GM10248 (cell line): ENCODE measurements around the gene TNNT3.
A peak's percentile ranks its signal among the peaks of the same experiment; 100 is the strongest.
"Not testable (repeated sequence)": the region's sequence is repeated elsewhere in the genome, so short reads cannot be mapped to it uniquely, and the experiment has no call there.

Experiments
- CTCF ChIA-PET: fragments of 300-600 bp; sonication (Branson Sonifier 250); formaldehyde crosslinking; extraction: SDS; loops from one replicate; lab custom pipeline; 2021; ENCODE audit warnings: antibody characterized with exemption; lab: Yijun Ruan, JAX
- POLR2A ChIA-PET: fragments of 350-650 bp; sonication (Branson Sonifier 250); formaldehyde crosslinking; extraction: SDS; loops from one replicate; lab custom pipeline; 2020; ENCODE audit warnings: antibody characterized with exemption; lab: Yijun Ruan, JAX
- DNase-seq: peaks from one replicate; pipeline ENCODE4 v3.0.0; 2012; ENCODE audit errors: extremely low spot score
- TF ChIP-seq, protein P1 (sequence below): IDR thresholded peaks from 2 replicates; pipeline ENCODE4 v1.5.1; 2012; ENCODE audit warnings: mild to moderate bottlenecking, low read depth; ENCODE audit errors: extremely low read depth, missing control alignments, control extremely low read depth

TNNT3 gene

DNA sequence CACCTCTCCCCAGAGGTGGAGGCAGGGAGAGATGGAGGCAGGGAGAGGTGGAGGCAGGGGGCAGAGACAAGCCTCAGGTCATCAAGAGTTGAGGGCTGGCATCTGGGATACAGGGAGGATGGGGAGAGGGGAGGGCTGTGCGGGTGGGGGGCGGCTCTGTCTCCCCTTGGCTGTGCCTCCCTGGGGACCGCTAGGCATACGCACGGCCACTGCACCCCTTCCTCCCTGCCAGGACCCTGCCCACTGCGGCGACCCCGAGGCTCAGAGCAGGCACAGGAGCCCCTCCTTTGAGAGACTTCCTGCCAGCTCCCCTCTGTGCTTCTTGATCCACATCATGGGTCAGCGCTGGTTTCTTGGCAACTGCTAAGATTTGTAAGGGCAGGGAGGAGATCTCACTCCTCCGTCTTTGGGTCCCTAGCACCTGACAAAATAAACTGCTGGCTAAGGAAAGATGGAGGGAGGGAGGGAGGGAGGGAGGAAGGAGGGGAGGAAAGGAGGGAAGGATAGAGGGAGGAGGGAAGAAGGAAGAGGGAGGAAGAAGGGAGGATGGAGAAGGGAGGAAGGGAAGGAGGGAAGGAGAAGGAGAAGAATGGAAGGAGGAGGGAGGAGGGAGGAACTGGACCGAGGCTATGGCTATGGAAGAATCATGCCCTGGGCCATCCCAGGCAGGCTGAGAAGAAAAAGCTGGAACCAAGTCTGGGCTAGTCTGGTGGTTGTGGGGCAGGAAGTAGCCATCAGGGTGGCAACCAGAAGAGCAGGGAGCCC, 46.3 kb upstream of the TNNT3 start:
- DNase-seq, result no peak
- POLR2A ChIA-PET, result interaction anchor here (0.6 kb wide), 1 partner anchor 8 kb away, joined by 3 read pairs; no protein-coding TSS in a partner anchor
- TF ChIP-seq, protein P1, sequence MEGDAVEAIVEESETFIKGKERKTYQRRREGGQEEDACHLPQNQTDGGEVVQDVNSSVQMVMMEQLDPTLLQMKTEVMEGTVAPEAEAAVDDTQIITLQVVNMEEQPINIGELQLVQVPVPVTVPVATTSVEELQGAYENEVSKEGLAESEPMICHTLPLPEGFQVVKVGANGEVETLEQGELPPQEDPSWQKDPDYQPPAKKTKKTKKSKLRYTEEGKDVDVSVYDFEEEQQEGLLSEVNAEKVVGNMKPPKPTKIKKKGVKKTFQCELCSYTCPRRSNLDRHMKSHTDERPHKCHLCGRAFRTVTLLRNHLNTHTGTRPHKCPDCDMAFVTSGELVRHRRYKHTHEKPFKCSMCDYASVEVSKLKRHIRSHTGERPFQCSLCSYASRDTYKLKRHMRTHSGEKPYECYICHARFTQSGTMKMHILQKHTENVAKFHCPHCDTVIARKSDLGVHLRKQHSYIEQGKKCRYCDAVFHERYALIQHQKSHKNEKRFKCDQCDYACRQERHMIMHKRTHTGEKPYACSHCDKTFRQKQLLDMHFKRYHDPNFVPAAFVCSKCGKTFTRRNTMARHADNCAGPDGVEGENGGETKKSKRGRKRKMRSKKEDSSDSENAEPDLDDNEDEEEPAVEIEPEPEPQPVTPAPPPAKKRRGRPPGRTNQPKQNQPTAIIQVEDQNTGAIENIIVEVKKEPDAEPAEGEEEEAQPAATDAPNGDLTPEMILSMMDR, result no peak
- CTCF ChIA-PET, result interaction anchor here (1.0 kb wide), 1 partner anchor 9 kb away, joined by 3 read pairs; no protein-coding TSS in a partner anchor

DNA sequence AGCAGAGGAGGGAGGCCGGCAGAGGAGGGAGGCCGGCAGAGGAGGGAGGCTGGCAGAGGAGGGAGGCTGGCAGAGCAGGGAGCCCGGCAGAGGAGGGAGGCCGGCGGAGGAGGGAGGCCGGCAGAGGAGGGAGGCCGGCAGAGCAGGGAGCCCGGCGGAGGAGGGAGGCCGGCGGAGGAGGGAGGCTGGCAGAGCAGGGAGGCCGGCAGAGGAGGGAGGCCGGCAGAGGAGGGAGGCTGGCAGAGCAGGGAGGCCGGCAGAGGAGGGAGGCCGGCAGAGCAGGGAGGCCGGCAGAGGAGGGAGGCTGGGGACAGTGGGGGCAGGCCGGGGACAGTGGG, 45.7 kb upstream of the TNNT3 start:
- DNase-seq, POLR2A ChIA-PET, CTCF ChIA-PET: not testable (repeated sequence)

DNA sequence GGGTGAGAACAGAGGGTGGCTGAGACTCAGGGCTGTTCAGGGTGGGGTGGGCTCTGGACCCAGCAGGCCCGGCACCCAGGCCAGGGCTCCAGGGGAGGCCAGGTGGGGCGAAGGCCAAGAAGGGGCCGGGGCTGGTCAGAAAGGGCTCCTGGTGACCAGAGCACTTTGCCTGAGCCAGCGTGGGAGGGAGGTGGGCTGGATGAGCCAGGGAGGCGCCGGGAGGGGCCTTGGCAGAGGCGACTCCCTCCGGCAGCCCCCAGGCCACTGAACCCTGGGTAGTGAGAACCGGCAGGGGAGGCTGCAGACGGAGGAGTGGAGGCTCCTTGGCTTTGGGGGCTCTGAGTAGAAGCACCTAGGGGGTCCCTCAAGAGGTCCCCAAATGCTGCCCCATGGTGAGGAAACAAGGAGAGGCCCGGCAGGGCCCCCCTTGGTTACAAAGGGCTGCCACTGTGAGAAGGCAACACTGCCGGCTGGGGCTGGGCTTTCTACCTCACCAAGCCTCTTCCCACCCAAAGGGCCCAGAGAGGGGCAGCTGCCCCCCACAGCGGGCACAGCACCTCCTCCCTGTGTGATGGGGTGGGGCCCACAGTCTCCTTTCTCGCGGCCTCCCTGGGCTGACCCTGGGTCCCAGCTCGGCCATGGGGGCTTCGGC, 44.9 kb upstream of the TNNT3 start:
- DNase-seq, CTCF ChIA-PET: not testable (repeated sequence)
- POLR2A ChIA-PET, result interaction anchor here (1.5 kb wide), 1 partner anchor 24 kb away, joined by 3 read pairs; no protein-coding TSS in a partner anchor

DNA sequence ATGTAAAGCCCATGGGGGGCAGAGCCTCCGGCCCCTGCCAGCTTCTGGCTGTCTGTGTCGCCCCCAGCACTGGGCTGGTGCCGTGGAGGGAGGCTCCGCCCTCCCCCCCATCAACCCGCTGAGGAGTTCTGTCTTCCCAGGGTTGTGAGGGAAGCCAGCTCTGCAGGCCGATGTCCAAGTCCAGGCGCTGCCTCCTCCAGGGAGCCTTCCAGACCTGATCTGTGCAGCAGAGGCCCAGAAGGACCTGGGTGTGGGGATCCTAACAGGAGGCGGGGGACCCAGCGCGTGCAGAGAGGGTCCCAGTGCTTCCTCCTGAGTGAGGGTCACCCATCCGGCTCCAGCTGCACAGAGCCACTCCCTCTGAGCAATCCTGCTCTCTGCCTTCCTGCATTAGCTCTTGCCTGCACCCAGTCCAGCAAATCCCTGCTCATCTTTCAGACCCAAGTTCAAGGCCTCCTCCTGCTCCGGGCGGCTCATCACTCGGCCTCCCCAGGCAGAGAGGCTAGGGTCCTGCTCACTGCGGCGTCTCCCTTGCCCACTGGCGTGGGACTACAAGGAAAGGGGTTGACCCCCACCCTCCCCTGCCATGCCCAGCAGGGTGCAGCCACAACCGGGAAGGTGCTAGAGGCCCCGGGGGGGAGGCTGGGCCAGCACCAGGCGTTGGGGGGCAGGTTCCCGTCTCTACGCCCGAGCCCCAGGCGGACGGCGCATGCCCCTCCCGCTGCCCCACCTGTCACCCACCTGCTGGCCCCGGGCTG, 44.2 kb upstream of the TNNT3 start:
- TF ChIP-seq, protein P1, result no peak
- CTCF ChIA-PET, result interaction anchor here (1.6 to 2.5 kb wide), 4 partner anchors 10 to 276 kb away, joined by 3 to 8 read pairs (median 5); no protein-coding TSS in a partner anchor
- no peak for DNase-seq
- POLR2A ChIA-PET, result interaction anchor here (1.5 kb wide), 1 partner anchor 25 kb away, joined by 3 read pairs; no protein-coding TSS in a partner anchor

DNA sequence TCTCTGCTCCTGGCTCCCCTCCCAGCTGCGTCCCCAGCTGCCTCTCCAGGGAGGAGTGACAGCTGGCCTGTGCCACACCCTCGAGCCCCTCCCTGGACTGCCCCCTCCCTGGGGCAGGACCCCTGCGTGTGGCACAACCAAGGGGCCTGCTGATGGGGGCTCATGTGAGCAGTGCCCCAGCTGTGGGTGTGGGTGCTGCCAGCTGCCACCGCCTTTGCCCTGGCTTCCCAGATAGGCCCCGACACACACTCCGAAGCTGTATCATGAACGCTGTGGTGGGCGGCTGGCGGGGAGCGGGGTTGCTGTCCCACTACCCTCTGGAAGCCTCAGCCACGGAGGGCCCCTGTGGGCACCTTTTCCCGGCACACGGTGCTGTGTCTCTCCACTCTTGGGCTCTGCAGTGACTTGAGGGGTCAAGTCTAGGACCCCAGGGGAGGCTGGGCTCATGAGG, 43.6 kb upstream of the TNNT3 start:
- CTCF ChIA-PET, result interaction anchor here (1.0 to 2.5 kb wide), 11 partner anchors 10 to 276 kb away, joined by 3 to 8 read pairs (median 4); no protein-coding TSS in a partner anchor
- not testable (repeated sequence) for DNase-seq
- POLR2A ChIA-PET, result interaction anchor here (0.7 to 1.5 kb wide), 2 partner anchors 21 to 25 kb away, joined by 3 read pairs; no protein-coding TSS in a partner anchor

DNA sequence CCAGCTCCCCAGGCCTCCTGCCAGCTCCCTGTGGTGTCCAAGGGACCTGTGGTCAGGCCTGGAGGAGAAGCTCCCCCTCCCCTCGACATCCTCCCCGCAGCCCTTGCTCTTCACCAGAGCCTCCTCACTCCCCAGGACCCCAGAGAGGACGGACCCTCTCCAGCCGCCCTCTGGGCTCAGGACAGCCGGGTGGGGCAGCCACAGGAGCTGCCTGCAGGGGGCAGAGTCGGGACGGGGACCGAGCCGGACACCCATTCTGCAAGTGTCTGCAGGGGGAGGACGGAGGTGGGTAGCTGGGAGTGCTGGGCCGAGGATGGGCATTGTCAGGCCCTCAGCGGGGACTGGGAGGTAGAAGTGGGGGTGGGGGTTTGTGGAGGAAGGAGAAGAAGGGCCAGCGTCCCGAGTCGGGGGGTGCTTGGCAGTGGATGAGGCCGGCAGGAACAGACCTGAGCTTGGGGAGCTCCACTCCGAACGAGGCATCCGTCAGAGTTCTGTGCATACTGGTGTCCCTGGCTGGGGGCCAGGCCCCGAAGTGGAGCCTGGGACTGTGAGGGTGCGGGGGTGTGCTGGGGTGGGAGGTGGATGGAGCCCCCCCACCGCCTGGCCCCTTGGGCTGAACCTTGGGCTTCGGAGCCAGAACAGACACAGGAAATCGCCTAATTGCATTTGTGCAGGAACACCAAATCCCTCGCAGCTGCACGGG, 43.0 kb upstream of the TNNT3 start:
- no peak for DNase-seq
- CTCF ChIA-PET, result interaction anchor here (0.8 to 2.5 kb wide), 12 partner anchors 11 to 275 kb away, joined by 3 to 8 read pairs (median 4); no protein-coding TSS in a partner anchor
- TF ChIP-seq, protein P1, result peak; percentile 39
- POLR2A ChIA-PET, result interaction anchor here (0.7 to 1.5 kb wide), 2 partner anchors 22 to 26 kb away, joined by 3 read pairs; no protein-coding TSS in a partner anchor

DNA sequence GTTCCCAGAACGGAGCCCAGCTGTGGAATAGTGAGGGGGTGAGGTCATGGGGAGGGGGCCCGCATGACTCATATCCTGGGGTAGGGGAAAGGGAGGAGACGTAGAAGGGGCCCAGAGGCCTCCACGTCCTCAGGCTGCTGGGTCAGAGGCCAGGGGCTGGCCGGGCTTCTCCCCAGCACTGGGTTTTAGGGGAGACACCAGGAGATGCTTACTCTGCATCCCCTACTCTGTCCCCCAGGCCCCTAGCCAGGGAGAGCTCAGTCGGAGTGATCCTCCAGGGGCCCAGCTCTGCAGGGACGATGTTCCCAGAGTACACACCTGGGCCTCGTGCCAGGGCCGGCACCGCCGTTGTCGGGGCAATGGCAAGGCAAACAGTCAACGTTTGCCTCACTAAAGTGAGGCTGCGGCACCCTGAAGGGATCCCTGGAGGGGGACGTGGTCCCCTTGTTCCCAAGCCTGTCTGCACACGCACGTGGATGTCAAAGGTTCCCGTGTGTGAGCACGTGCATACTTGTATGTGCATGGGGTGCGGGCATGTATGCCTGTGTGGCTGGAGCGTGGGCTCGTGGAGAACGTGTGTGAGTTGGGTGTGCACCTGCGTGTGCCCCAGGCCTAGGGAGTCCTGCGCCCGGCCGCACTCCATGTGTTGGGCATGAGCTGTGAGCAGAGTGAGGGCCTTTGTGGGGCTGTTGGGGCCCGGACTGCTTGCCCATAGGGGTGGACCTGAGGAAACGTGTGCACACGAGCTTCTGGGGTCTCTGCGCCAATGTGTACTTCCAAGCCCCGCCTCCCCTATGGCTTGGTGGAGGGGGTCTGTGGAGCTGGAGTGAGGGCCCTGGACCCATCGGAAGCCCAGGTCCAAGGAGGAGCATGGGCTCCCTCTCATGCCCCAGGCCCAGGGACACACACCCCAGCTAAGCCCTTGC, 42.0 kb upstream of the TNNT3 start:
- ChIA-PET CTCF (interaction anchor here (1.2 to 2.5 kb wide), 7 partner anchors 13 to 274 kb away, joined by 3 to 8 read pairs (median 5); no protein-coding TSS in a partner anchor), POLR2A (no interaction called here)
- TF ChIP-seq, protein P1, result no peak
- DNase-seq, result no peak
